Suprapubic skin (tissue), 3 donors: ENCODE results near the gene LDLRAD4.

ENCODE experiments used
- CTCF ChIP-seq, 2 donors: fragments of 200-600 bp in 1 of 2; fragments of 450-650 bp in 1 of 2; sonication (generic) in 1 of 2; IDR thresholded peaks; one replicate each; pipeline ENCODE4 v1.5.1; 2016 to 2019; ENCODE audit warnings: antibody characterized with exemption in 2 of 2, mild to moderate bottlenecking in 1 of 2, moderate library complexity in 1 of 2
- EP300 ChIP-seq: sonication (generic); formaldehyde crosslinking; IDR thresholded peaks from one replicate; pipeline ENCODE4 v1.6.1; 2017; ENCODE audit warnings: antibody characterized with exemption
- POLR2A ChIP-seq, 2 donors: fragments of 450-650 bp; IDR thresholded peaks; one replicate each; pipeline ENCODE4 v1.6.1; 2017; ENCODE audit warnings: antibody characterized with exemption in 2 of 2, mild to moderate bottlenecking in 2 of 2, moderate library complexity in 2 of 2

GRCh38 chr18:13499803-13500202 lies 281.2 kb downstream of the LDLRAD4 start:
- TF ChIP-seq EP300 (no peak), CTCF (IDR thresholded peaks at IDR 0.05) (no peak), POLR2A (IDR thresholded peaks at IDR 0.05) (no peak)
